C4-2B (cell line): ENCODE measurements around the gene CAMTA1.

Experiments
- H3K27ac ChIP-seq: fragments of 450-650 bp; 2 replicates; pipeline ENCODE4 v1.5.1; 2017
- CTCF ChIP-seq: fragments of 450-650 bp; conservative IDR thresholded peaks from 2 replicates; pipeline ENCODE4 v1.5.1; 2017; ENCODE audit warnings: mild to moderate bottlenecking
- ZFX ChIP-seq: fragments of 450-650 bp; IDR thresholded peaks from 2 replicates; pipeline ENCODE4 v1.6.1; 2017

CAMTA1 gene

GRCh38 chr1:7076572-7076971 lies 291.3 kb downstream of the CAMTA1 start:
- TF ChIP-seq CTCF = no peak
- no peak overlapping the region for H3K27ac ChIP-seq

- no peak for TF ChIP-seq ZFX
- no peak for TF ChIP-seq CTCF
- H3K27ac ChIP-seq = no peak overlapping the region
These were observed 291.9 kb downstream of the CAMTA1 start for GRCh38 chr1:7077136-7077535.

GRCh38 chr1:7077970-7078369 lies 292.7 kb downstream of the CAMTA1 start:
- TF ChIP-seq ZFX (no peak), CTCF (no peak)
- no peak overlapping the region for H3K27ac ChIP-seq

- H3K27ac ChIP-seq = no peak overlapping the region
- TF ChIP-seq CTCF (no peak), ZFX (no peak)
These were observed 294.4 kb downstream of the CAMTA1 start for GRCh38 chr1:7079637-7080036.

GRCh38 chr1:7084232-7084894 lies 299.1 kb downstream of the CAMTA1 start:
- TF ChIP-seq CTCF = no peak
- no peak for TF ChIP-seq ZFX
- H3K27ac ChIP-seq = no peak overlapping the region

- TF ChIP-seq CTCF (no peak), ZFX (no peak)
These were observed 300.3 kb downstream of the CAMTA1 start for GRCh38 chr1:7085521-7085920.

GRCh38 chr1:7086106-7086505 lies 300.9 kb downstream of the CAMTA1 start:
- H3K27ac ChIP-seq = no peak overlapping the region
- TF ChIP-seq ZFX (no peak), CTCF (no peak)

More at GRCh38 chr1:7085521-7085920, 300.3 kb downstream of the CAMTA1 start:
- no peak overlapping the region for H3K27ac ChIP-seq
